Vagina (tissue), 2 donors: ENCODE data around the gene INPP5K.

Experiments
- CTCF ChIP-seq, 3 experiments: fragments of 450-650 bp in 2 of 3; fragments of 200-600 bp in 1 of 3; sonication (generic) in 1 of 3; IDR thresholded peaks; one replicate each; pipeline ENCODE4 v1.5.1; 2017 to 2019; ENCODE audit warnings: antibody characterized with exemption in 3 of 3, mild to moderate bottlenecking in 2 of 3, moderate library complexity in 2 of 3
- POLR2AphosphoS5 ChIP-seq, 2 donors: sonication (generic); formaldehyde crosslinking; IDR thresholded peaks; one replicate each; pipeline ENCODE4 v1.9.0; 2017; ENCODE audit warnings: antibody characterized with exemption in 2 of 2, mild to moderate bottlenecking in 2 of 2, low read depth in 1 of 2; ENCODE audit not compliant: insufficient read depth in 1 of 2

GRCh38 chr17:1488826-1489270 lies 27.6 kb downstream of the INPP5K start:
- TF ChIP-seq CTCF (IDR thresholded peaks at IDR 0.05), result no peak
- no peak for TF ChIP-seq POLR2AphosphoS5 (IDR thresholded peaks at IDR 0.05; ENCODE audit: insufficient read depth in 1 of 2, low read depth in 1 of 2)
